OCI-LY3 (cell line): ENCODE data around the gene SPAG4.

Experiments
- CTCF ChIP-seq: fragments of 200-600, 300-600 bp; sonication (generic); IDR thresholded peaks from 2 replicates; pipeline ENCODE4 v1.5.1; 2014; ENCODE audit warnings: antibody characterized with exemption, low read length, low read depth
- EZH2phosphoT487 ChIP-seq: fragments of 200-600 bp; shearing (Covaris generic); IDR thresholded peaks from 2 replicates; pipeline ENCODE4 v1.6.1; 2018; ENCODE audit warnings: antibody characterized with exemption, mixed run types, low read depth

- TF ChIP-seq CTCF, result no peak
- no peak for TF ChIP-seq EZH2phosphoT487
These were observed 32.8 kb upstream of the SPAG4 start for GRCh38 chr20:35582741-35583404.
